Measurements from ENCODE around the gene ZMYND8.

ZMYND8 gene

DNA sequence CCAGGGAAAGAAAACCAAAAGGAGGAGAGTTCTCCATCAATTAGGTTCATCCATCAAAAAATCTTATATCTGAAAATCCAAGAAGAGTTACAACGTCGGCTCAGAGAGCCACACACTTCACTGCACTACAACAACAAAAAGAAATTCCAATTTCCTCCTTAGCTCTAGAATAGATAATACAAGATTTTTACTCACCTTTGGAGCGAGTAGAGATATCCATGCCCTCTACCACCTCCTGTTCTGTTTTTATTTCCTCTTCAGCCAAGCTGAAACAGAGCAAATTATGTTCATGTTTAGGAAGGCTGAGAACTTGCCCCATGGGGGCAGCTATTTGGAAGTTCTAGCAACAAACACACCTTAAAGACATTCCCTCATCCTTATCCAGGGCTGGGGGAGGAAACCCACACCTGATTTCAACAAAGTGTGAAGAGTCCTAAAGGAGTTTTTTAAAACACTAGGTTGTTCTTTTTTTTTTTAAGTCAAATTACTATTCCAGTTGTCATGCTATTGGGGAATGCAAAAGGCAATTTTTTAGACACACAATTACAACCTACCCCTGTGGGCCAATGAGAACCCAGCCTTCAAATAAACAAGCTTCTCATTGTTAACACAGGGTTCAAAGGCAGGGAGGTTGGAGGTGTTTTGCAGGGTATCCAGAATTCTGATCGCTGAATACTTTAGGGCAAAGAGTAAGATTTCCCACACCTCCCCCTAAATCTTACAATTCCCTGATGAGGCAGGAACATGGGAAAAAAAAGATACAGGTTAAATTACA, 8.7 kb downstream of the ZMYND8 start:
- no peaks in the 10 kb centered on the region for H3K27me3 ChIP-seq (replicated peaks; ENCODE audit: insufficient read depth, low read length)
- no peaks in the 10 kb centered on the region for H3K9me2 ChIP-seq (replicated peaks; ENCODE audit: insufficient read depth, low read length)
- 0 out of 2 replicates have a peak, but pooled peaks cover 3% of the 10 kb centered on the region for H4K20me1 ChIP-seq (ENCODE audit: insufficient read depth, low read length)
- peaks cover 18% of the 10 kb centered on the region; the same call in 1 of the 2 replicates for H3K36me3 ChIP-seq (replicated peaks; ENCODE audit: insufficient read depth, low read length)
- no peak overlapping the region for H3K9ac ChIP-seq (ENCODE audit: low read length)
- H3K9me3 ChIP-seq (replicated peaks; ENCODE audit: insufficient read depth, low read length): no peaks in the 10 kb centered on the region
- no peak overlapping the region for H3K4me2 ChIP-seq (ENCODE audit: low read depth, low read length)
- peaks cover 28% of the 10 kb centered on the region for H3K4me1 ChIP-seq (ENCODE audit: low read length)
- H2AFZ ChIP-seq (ENCODE audit: low read length): no peak overlapping the region
- peaks cover 18% of the 10 kb centered on the region for H3F3A ChIP-seq (ENCODE audit: insufficient read depth, low read length)
- H3K4me3 ChIP-seq (ENCODE audit: low read length): no peak overlapping the region
- TF ChIP-seq EZH2 (optimal IDR thresholded peaks at IDR 0.05; ENCODE audit: low read depth, low read length) (no peak), EZH2phosphoT487 (IDR thresholded peaks at IDR 0.05; ENCODE audit: low read length) (no peak)
- TF ChIP-seq, protein P1, sequence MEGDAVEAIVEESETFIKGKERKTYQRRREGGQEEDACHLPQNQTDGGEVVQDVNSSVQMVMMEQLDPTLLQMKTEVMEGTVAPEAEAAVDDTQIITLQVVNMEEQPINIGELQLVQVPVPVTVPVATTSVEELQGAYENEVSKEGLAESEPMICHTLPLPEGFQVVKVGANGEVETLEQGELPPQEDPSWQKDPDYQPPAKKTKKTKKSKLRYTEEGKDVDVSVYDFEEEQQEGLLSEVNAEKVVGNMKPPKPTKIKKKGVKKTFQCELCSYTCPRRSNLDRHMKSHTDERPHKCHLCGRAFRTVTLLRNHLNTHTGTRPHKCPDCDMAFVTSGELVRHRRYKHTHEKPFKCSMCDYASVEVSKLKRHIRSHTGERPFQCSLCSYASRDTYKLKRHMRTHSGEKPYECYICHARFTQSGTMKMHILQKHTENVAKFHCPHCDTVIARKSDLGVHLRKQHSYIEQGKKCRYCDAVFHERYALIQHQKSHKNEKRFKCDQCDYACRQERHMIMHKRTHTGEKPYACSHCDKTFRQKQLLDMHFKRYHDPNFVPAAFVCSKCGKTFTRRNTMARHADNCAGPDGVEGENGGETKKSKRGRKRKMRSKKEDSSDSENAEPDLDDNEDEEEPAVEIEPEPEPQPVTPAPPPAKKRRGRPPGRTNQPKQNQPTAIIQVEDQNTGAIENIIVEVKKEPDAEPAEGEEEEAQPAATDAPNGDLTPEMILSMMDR (IDR thresholded peaks at IDR 0.05; ENCODE audit: low read length): no peak
- no peak overlapping the region for H3K27ac ChIP-seq (ENCODE audit: low read length)
- DNase-seq: no peak
- peaks cover 99% of the 10 kb centered on the region for H3K79me2 ChIP-seq (ENCODE audit: low read length)

DNA sequence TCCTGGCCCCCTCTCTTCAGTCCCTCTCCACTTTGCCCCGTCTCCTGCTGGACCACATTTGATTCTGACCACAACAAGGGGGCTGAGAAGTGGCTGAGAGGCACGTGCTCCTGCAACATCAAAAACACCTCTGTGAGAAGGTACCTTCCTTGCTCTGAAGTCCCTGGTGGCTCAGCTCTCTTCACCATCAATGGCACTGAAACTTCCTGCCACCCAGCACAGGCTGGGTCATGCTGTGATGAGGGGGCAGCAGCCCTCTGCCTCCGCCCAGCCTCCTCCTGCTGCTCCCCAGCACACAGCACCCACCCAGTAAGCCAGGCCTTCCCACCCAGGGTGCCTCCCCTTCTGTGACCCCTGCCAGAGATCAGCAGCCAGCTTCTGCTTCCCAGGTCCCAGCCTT, 10.3 kb downstream of the ZMYND8 start:
- no peaks in the 10 kb centered on the region for H3K9me3 ChIP-seq (replicated peaks; ENCODE audit: insufficient read depth, low read length)
- H3K4me3 ChIP-seq (ENCODE audit: low read length): no peak overlapping the region
- 0 out of 2 replicates have a peak, but pooled peaks cover 3% of the 10 kb centered on the region for H4K20me1 ChIP-seq (ENCODE audit: insufficient read depth, low read length)
- peaks cover 18% of the 10 kb centered on the region; the same call in 1 of the 2 replicates for H3K36me3 ChIP-seq (replicated peaks; ENCODE audit: insufficient read depth, low read length)
- no peak for DNase-seq
- no peak overlapping the region for H2AFZ ChIP-seq (ENCODE audit: low read length)
- H3K79me2 ChIP-seq (ENCODE audit: low read length): peaks cover 98% of the 10 kb centered on the region
- no peak overlapping the region for H3K9ac ChIP-seq (ENCODE audit: low read length)
- H3K4me1 ChIP-seq (ENCODE audit: low read length): peaks cover 26% of the 10 kb centered on the region
- H3K9me2 ChIP-seq (replicated peaks; ENCODE audit: insufficient read depth, low read length): no peaks in the 10 kb centered on the region
- H3K4me2 ChIP-seq (ENCODE audit: low read depth, low read length): no peak overlapping the region
- no peak for TF ChIP-seq EZH2 (optimal IDR thresholded peaks at IDR 0.05; ENCODE audit: low read depth, low read length)
- no peak for TF ChIP-seq EZH2phosphoT487 (IDR thresholded peaks at IDR 0.05; ENCODE audit: low read length)
- H3F3A ChIP-seq (ENCODE audit: insufficient read depth, low read length): peaks cover 1% of the 10 kb centered on the region
- no peaks in the 10 kb centered on the region for H3K27me3 ChIP-seq (replicated peaks; ENCODE audit: insufficient read depth, low read length)
- H3K27ac ChIP-seq (ENCODE audit: low read length): no peak overlapping the region

DNA sequence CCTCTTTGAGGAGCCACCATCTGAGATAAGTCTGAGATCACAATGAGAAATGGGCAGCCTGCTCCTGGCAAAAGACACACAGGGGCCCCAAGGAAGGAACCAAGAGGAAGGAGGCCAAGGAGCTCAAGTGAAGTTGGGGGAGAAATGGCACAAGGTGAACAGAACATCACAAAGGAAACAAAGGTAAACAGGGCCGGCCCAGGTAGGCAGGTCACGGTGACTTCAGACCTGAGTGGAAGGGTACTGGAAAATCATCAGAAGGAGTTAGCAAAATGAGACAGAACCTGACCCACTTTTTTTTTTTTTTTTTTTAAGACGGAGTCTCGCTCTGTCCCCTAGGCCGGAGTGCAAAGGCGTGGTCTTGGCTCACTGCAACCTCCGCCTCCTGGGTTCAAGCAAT, 11.3 kb downstream of the ZMYND8 start:
- H3K27ac ChIP-seq (ENCODE audit: low read length): no peak overlapping the region
- H3K4me1 ChIP-seq (ENCODE audit: low read length): peaks cover 16% of the 10 kb centered on the region
- no peak overlapping the region for H3K9ac ChIP-seq (ENCODE audit: low read length)
- H2AFZ ChIP-seq (ENCODE audit: low read length): no peak overlapping the region
- H3K9me3 ChIP-seq (replicated peaks; ENCODE audit: insufficient read depth, low read length): no peaks in the 10 kb centered on the region
- peaks cover 18% of the 10 kb centered on the region; the same call in 1 of the 2 replicates for H3K36me3 ChIP-seq (replicated peaks; ENCODE audit: insufficient read depth, low read length)
- TF ChIP-seq EZH2 (optimal IDR thresholded peaks at IDR 0.05; ENCODE audit: low read depth, low read length) (no peak), EZH2phosphoT487 (IDR thresholded peaks at IDR 0.05; ENCODE audit: low read length) (no peak)
- TF ChIP-seq, protein P1 (IDR thresholded peaks at IDR 0.05; ENCODE audit: low read length): no peak
- no peak for DNase-seq
- H3K27me3 ChIP-seq (replicated peaks; ENCODE audit: insufficient read depth, low read length): no peaks in the 10 kb centered on the region
- 0 out of 2 replicates have a peak, but pooled peaks cover 3% of the 10 kb centered on the region for H4K20me1 ChIP-seq (ENCODE audit: insufficient read depth, low read length)
- peaks cover 98% of the 10 kb centered on the region for H3K79me2 ChIP-seq (ENCODE audit: low read length)
- no peak overlapping the region for H3K4me3 ChIP-seq (ENCODE audit: low read length)
- no peaks in the 10 kb centered on the region for H3K9me2 ChIP-seq (replicated peaks; ENCODE audit: insufficient read depth, low read length)
- no peak overlapping the region for H3K4me2 ChIP-seq (ENCODE audit: low read depth, low read length)
- H3F3A ChIP-seq (ENCODE audit: insufficient read depth, low read length): no peaks in the 10 kb centered on the region
